MM.1S (cell line): ENCODE results near the gene PTPRK.

Source experiments
- DNase-seq: peaks from one replicate; pipeline ENCODE4 v3.0.0-alpha.2; 2015
- H2AFZ ChIP-seq: fragments of 300-600 bp; sonication (generic); 2 replicates; pipeline ENCODE4 v1.6.0; 2016; ENCODE audit warnings: antibody characterized with exemption, low read length
- H3F3A ChIP-seq: fragments of 300-600 bp; sonication (generic); 2 replicates; pipeline ENCODE4 v1.6.1; 2016; ENCODE audit warnings: mild to moderate bottlenecking, antibody characterized with exemption, low read length, moderate library complexity, mixed read lengths; ENCODE audit not compliant: insufficient read depth
- H3K27ac ChIP-seq: fragments of 300-600 bp; sonication (generic); 2 replicates; pipeline ENCODE4 v1.5.1; 2016; ENCODE audit warnings: mild to moderate bottlenecking, low read length
- H3K27me3 ChIP-seq: fragments of 300-600 bp; sonication (generic); replicated peaks from 2 replicates; pipeline ENCODE4 v1.6.0; 2016; ENCODE audit warnings: low read length; ENCODE audit not compliant: insufficient read depth
- H3K36me3 ChIP-seq: fragments of 300-600 bp; sonication (generic); replicated peaks from 2 replicates; pipeline ENCODE4 v1.6.1; 2016; ENCODE audit warnings: mild to moderate bottlenecking, low read length, mixed read lengths; ENCODE audit not compliant: insufficient read depth
- H3K4me1 ChIP-seq: fragments of 300-600 bp; sonication (generic); 2 replicates; pipeline ENCODE4 v1.6.1; 2016; ENCODE audit warnings: low read length, mixed read lengths
- H3K4me2 ChIP-seq: fragments of 300-600 bp; sonication (generic); 2 replicates; pipeline ENCODE4 v1.6.0; 2016; ENCODE audit warnings: low read depth, low read length
- H3K4me3 ChIP-seq: fragments of 300-600 bp; sonication (generic); 2 replicates; pipeline ENCODE4 v1.5.1; 2016; ENCODE audit warnings: low read length, mixed read lengths
- H3K79me2 ChIP-seq: fragments of 300-600 bp; sonication (generic); 2 replicates; pipeline ENCODE4 v1.6.1; 2016; ENCODE audit warnings: mixed run types, low read length, mixed read lengths
- H3K9ac ChIP-seq: fragments of 300-600 bp; sonication (generic); 2 replicates; pipeline ENCODE4 v1.6.1; 2016; ENCODE audit warnings: low read length, mixed read lengths
- H3K9me2 ChIP-seq: fragments of 300-600 bp; sonication (generic); replicated peaks from 2 replicates; pipeline ENCODE4 v1.6.1; 2016; ENCODE audit warnings: mild to moderate bottlenecking, low read length, mixed read lengths; ENCODE audit not compliant: insufficient read depth
- H3K9me3 ChIP-seq: fragments of 300-600 bp; sonication (generic); replicated peaks from 2 replicates; pipeline ENCODE4 v1.6.1; 2016; ENCODE audit warnings: mild to moderate bottlenecking, low read length, mixed read lengths; ENCODE audit not compliant: insufficient read depth
- H4K20me1 ChIP-seq: fragments of 300-600 bp; sonication (generic); 2 replicates; pipeline ENCODE4 v1.6.1; 2016; ENCODE audit warnings: mild to moderate bottlenecking, low read length, moderate library complexity, mixed read lengths; ENCODE audit not compliant: insufficient read depth
- EZH2 ChIP-seq: fragments of 300-600 bp; sonication (generic); optimal IDR thresholded peaks from 2 replicates; pipeline ENCODE3; 2017; ENCODE audit warnings: low read depth, mild to moderate bottlenecking, antibody characterized with exemption, low read length, mixed read lengths
- EZH2phosphoT487 ChIP-seq: fragments of 300-600 bp; sonication (generic); IDR thresholded peaks from 2 replicates; pipeline ENCODE4 v1.6.1; 2018; ENCODE audit warnings: antibody characterized with exemption, low read length
- TF ChIP-seq, protein P1 (sequence below): fragments of 300-600 bp; sonication (generic); IDR thresholded peaks from 2 replicates; pipeline ENCODE4 v1.5.1; 2016; ENCODE audit warnings: antibody characterized with exemption, low read length, mixed read lengths

PTPRK gene

DNA sequence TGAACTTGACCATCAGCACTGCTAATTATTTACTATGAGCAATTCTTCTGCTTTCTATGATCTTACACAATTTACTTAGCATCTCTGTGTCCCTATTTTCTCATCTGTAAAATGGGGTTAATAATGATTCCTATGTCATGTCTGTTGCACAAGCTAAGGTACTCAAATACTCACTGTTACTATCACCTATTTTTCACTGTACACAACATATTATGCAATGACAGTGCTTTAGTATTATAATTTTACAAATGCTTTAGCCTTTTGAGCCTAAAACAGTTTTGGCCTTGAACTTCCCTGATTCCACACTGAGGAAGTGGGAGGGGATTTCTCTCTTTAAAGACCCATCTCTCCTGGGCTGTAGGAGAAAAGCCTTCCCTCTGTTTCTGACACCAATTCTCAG is 582.7 kb downstream of the PTPRK start:
- Histone ChIP-seq H3F3A (0 out of 2 replicates have a peak, but pooled peaks cover 3% of the 10 kb centered on the region), H3K9me3 (no peaks in the 10 kb centered on the region), H3K79me2 (no peaks in the 10 kb centered on the region), H2AFZ (no peak overlapping the region), H4K20me1 (no peaks in the 10 kb centered on the region), H3K9ac (no peak overlapping the region), H3K9me2 (no peaks in the 10 kb centered on the region), H3K4me3 (no peak overlapping the region), H3K27ac (no peak overlapping the region), H3K4me1 (peaks cover 13% of the 10 kb centered on the region), H3K36me3 (no peaks in the 10 kb centered on the region), H3K4me2 (no peak overlapping the region), H3K27me3 (no peaks in the 10 kb centered on the region)
- no peak for DNase-seq
- TF ChIP-seq, protein P1, sequence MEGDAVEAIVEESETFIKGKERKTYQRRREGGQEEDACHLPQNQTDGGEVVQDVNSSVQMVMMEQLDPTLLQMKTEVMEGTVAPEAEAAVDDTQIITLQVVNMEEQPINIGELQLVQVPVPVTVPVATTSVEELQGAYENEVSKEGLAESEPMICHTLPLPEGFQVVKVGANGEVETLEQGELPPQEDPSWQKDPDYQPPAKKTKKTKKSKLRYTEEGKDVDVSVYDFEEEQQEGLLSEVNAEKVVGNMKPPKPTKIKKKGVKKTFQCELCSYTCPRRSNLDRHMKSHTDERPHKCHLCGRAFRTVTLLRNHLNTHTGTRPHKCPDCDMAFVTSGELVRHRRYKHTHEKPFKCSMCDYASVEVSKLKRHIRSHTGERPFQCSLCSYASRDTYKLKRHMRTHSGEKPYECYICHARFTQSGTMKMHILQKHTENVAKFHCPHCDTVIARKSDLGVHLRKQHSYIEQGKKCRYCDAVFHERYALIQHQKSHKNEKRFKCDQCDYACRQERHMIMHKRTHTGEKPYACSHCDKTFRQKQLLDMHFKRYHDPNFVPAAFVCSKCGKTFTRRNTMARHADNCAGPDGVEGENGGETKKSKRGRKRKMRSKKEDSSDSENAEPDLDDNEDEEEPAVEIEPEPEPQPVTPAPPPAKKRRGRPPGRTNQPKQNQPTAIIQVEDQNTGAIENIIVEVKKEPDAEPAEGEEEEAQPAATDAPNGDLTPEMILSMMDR, result no peak
- TF ChIP-seq EZH2phosphoT487 (no peak), EZH2 (no peak)

DNA sequence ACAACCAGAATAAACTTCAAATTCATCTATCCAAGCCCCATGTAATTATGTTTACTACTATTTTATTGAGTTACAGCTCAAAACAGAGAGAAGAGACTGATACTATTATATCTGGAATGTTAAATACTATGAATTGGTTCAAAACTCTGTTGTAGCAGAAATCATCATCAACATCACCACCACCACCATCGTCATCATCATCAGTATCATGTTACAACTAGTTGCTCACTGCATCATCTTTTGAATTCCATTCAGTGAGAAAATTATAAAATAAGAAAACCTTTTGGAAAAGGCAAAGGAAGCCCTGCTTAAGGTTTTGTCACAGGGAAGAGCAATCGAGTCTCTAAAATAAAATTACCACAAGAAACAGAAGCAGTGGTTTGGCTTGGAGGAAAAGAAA is 583.3 kb downstream of the PTPRK start:
- TF ChIP-seq, protein P1, result no peak
- TF ChIP-seq EZH2, result no peak
- TF ChIP-seq EZH2phosphoT487, result no peak
- no peaks in the 10 kb centered on the region for H3K27me3 ChIP-seq
- no peaks in the 10 kb centered on the region for H3K9me2 ChIP-seq
- no peaks in the 10 kb centered on the region for H3K79me2 ChIP-seq
- peaks cover 13% of the 10 kb centered on the region for H3K4me1 ChIP-seq
- H4K20me1 ChIP-seq, result no peaks in the 10 kb centered on the region
- no peaks in the 10 kb centered on the region for H3K9me3 ChIP-seq
- DNase-seq, result no peak
- H3F3A ChIP-seq, result 0 out of 2 replicates have a peak, but pooled peaks cover 3% of the 10 kb centered on the region
- no peak overlapping the region for H2AFZ ChIP-seq
- H3K27ac ChIP-seq, result no peak overlapping the region
- no peak overlapping the region for H3K4me3 ChIP-seq
- no peaks in the 10 kb centered on the region for H3K36me3 ChIP-seq
- no peak overlapping the region for H3K4me2 ChIP-seq
- H3K9ac ChIP-seq, result no peak overlapping the region

DNA sequence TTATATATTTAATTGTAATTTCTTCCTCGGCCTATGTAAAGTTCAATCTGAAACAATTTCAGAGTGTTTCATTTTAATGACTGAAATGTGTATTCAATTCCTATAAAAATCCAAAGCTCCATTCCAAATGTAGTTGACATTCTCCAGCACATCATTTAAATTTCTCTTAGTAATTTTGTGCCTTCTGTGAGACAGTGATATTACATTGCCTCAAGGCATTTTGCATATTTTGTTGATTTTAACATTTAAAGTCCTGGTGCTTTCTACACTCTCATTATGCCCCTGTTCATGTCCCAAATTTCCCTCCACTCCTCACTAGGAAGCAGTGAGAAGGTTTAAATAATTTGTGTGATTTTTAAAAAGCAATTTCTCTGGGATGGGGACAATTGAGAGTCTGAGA is 585.4 kb downstream of the PTPRK start:
- no peaks in the 10 kb centered on the region for H3K36me3 ChIP-seq
- H4K20me1 ChIP-seq, result no peaks in the 10 kb centered on the region
- no peaks in the 10 kb centered on the region for H3K27me3 ChIP-seq
- peaks cover 12% of the 10 kb centered on the region for H3K4me1 ChIP-seq
- H3K4me3 ChIP-seq, result 0 out of 2 replicates have a peak overlapping the region, but pooled peaks have one; percentile 3
- H3K9me2 ChIP-seq, result no peaks in the 10 kb centered on the region
- peak overlapping the region; percentile 43; the same call in 1 of the 2 replicates for H3K27ac ChIP-seq
- peak overlapping the region; percentile 46 for H3K4me2 ChIP-seq
- H3F3A ChIP-seq, result 0 out of 2 replicates have a peak, but pooled peaks cover 3% of the 10 kb centered on the region
- H2AFZ ChIP-seq, result no peak overlapping the region
- no peak overlapping the region; the same call in 1 of the 2 replicates for H3K9ac ChIP-seq
- no peaks in the 10 kb centered on the region for H3K9me3 ChIP-seq
- no peak for DNase-seq
- TF ChIP-seq EZH2phosphoT487 (no peak), EZH2 (no peak)
- TF ChIP-seq, protein P1, result no peak
- no peaks in the 10 kb centered on the region for H3K79me2 ChIP-seq
